Muscle layer of colon (tissue), 2 donors: ENCODE measurements around the gene COPG2.
"Not testable (repeated sequence)": the region's sequence is repeated elsewhere in the genome, so short reads cannot be mapped to it uniquely, and the experiment has no call there.

Experiments used
- H3K27ac ChIP-seq: one replicate; pipeline ENCODE4 v1.7.0; 2013; ENCODE audit warnings: low read depth, mild to moderate bottlenecking, low read length, moderate library complexity
- H3K27me3 ChIP-seq, 2 donors: one replicate each; pipeline ENCODE4 v1.7.0; 2013; ENCODE audit warnings: low read length in 2 of 2, mild to moderate bottlenecking in 2 of 2; ENCODE audit not compliant: insufficient read depth in 2 of 2, control insufficient read depth in 1 of 2
- H3K36me3 ChIP-seq: one replicate; pipeline ENCODE4 v1.7.0; 2013; ENCODE audit warnings: mild to moderate bottlenecking, low read length; ENCODE audit not compliant: insufficient read depth
- H3K4me1 ChIP-seq: one replicate; pipeline ENCODE4 v1.7.0; 2013; ENCODE audit warnings: mild to moderate bottlenecking, low read length; ENCODE audit not compliant: insufficient read depth
- H3K4me3 ChIP-seq, 2 donors: one replicate each; pipeline ENCODE4 v1.7.0; 2013; ENCODE audit warnings: low read length in 2 of 2, low read depth in 1 of 2, mild to moderate bottlenecking in 1 of 2, moderate library complexity in 1 of 2
- H3K9ac ChIP-seq: one replicate; pipeline ENCODE4 v1.7.0; 2013; ENCODE audit warnings: low read length
- H3K9me3 ChIP-seq: one replicate; pipeline ENCODE4 v1.7.0; 2013; ENCODE audit warnings: mild to moderate bottlenecking, low read length
- donor health status: abdominal sarcoma.
- donor health status: Adenocarcinoma of cecum.

Gene COPG2

GRCh38 chr7:130607066-130607465, 61.5 kb downstream of the COPG2 start:
- H3K27me3 ChIP-seq, H3K4me3 ChIP-seq, H3K9me3 ChIP-seq, H3K27ac ChIP-seq, H3K9ac ChIP-seq, H3K4me1 ChIP-seq: not testable (repeated sequence)
- peaks cover 22% of the 10 kb centered on the region for H3K36me3 ChIP-seq

GRCh38 chr7:130606161-130606560, 62.4 kb downstream of the COPG2 start:
- peaks cover 17% of the 10 kb centered on the region for H3K36me3 ChIP-seq
- no peaks in the 10 kb centered on the region for H3K9me3 ChIP-seq

GRCh38 chr7:130598056-130598455, 70.5 kb downstream of the COPG2 start:
- Histone ChIP-seq H3K27me3 (no peaks in the 10 kb centered on the region), H3K36me3 (no peaks in the 10 kb centered on the region), H3K9ac (no peak overlapping the region), H3K4me3 (no peak overlapping the region), H3K9me3 (no peaks in the 10 kb centered on the region), H3K4me1 (no peaks in the 10 kb centered on the region), H3K27ac (no peak overlapping the region)

More at GRCh38 chr7:130606161-130606560, 62.4 kb downstream of the COPG2 start:
- no peak overlapping the region for H3K9ac ChIP-seq
- H3K27ac ChIP-seq: no peak overlapping the region
- H3K4me1 ChIP-seq: no peaks in the 10 kb centered on the region
- H3K27me3 ChIP-seq: no peaks in the 10 kb centered on the region
- H3K4me3 ChIP-seq: no peak overlapping the region

GRCh38 chr7:130595986-130596385, 72.6 kb downstream of the COPG2 start:
- H3K9ac ChIP-seq: no peak overlapping the region
- H3K4me1 ChIP-seq: no peaks in the 10 kb centered on the region
- no peak overlapping the region for H3K4me3 ChIP-seq
- no peak overlapping the region for H3K27ac ChIP-seq
- no peaks in the 10 kb centered on the region for H3K36me3 ChIP-seq
- no peaks in the 10 kb centered on the region for H3K27me3 ChIP-seq
- no peaks in the 10 kb centered on the region for H3K9me3 ChIP-seq

- Histone ChIP-seq H3K9ac (no peak overlapping the region), H3K27ac (no peak overlapping the region), H3K9me3 (no peaks in the 10 kb centered on the region), H3K36me3 (no peaks in the 10 kb centered on the region), H3K27me3 (no peaks in the 10 kb centered on the region), H3K4me1 (no peaks in the 10 kb centered on the region), H3K4me3 (no peak overlapping the region)
These were observed 75.5 kb downstream of the COPG2 start for GRCh38 chr7:130593033-130593432.

- H3K4me3 ChIP-seq, H3K9ac ChIP-seq, H3K4me1 ChIP-seq, H3K27me3 ChIP-seq, H3K9me3 ChIP-seq, H3K36me3 ChIP-seq, H3K27ac ChIP-seq: not testable (repeated sequence)
These were observed 77.1 kb downstream of the COPG2 start for GRCh38 chr7:130591464-130591863.

- H3K36me3 ChIP-seq, H3K27ac ChIP-seq, H3K9ac ChIP-seq, H3K9me3 ChIP-seq, H3K27me3 ChIP-seq, H3K4me3 ChIP-seq, H3K4me1 ChIP-seq: not testable (repeated sequence)
These were observed 82.6 kb downstream of the COPG2 start for GRCh38 chr7:130585932-130586331.

GRCh38 chr7:130575110-130575509, 93.4 kb downstream of the COPG2 start:
- H3K27ac ChIP-seq, H3K9me3 ChIP-seq, H3K36me3 ChIP-seq, H3K9ac ChIP-seq, H3K27me3 ChIP-seq, H3K4me1 ChIP-seq, H3K4me3 ChIP-seq: not testable (repeated sequence)

- not testable (repeated sequence) for H3K27ac ChIP-seq, H3K9me3 ChIP-seq, H3K9ac ChIP-seq, H3K4me1 ChIP-seq, H3K4me3 ChIP-seq, H3K27me3 ChIP-seq, H3K36me3 ChIP-seq
These were observed 98.4 kb downstream of the COPG2 start for GRCh38 chr7:130570144-130570543.

- H3K36me3 ChIP-seq: no peaks in the 10 kb centered on the region
- no peak overlapping the region for H3K4me3 ChIP-seq
- no peak overlapping the region for H3K27ac ChIP-seq
- no peaks in the 10 kb centered on the region for H3K4me1 ChIP-seq
- H3K9ac ChIP-seq: no peak overlapping the region
- H3K9me3 ChIP-seq: peaks cover 3% of the 10 kb centered on the region
- no peaks in the 10 kb centered on the region for H3K27me3 ChIP-seq
These were observed 101.7 kb downstream of the COPG2 start for GRCh38 chr7:130566898-130567280.

GRCh38 chr7:130566168-130566897, 102.2 kb downstream of the COPG2 start:
- H3K27ac ChIP-seq: no peak overlapping the region
- H3K27me3 ChIP-seq: no peaks in the 10 kb centered on the region
- H3K36me3 ChIP-seq: no peaks in the 10 kb centered on the region
- H3K4me3 ChIP-seq: no peak overlapping the region
- H3K9me3 ChIP-seq: peaks cover 3% of the 10 kb centered on the region
- no peak overlapping the region for H3K9ac ChIP-seq
- no peaks in the 10 kb centered on the region for H3K4me1 ChIP-seq

- Histone ChIP-seq H3K27ac (no peak overlapping the region), H3K36me3 (no peaks in the 10 kb centered on the region), H3K4me3 (no peak overlapping the region), H3K9ac (no peak overlapping the region), H3K4me1 (no peaks in the 10 kb centered on the region), H3K9me3 (no peaks in the 10 kb centered on the region), H3K27me3 (no peaks in the 10 kb centered on the region)
These were observed 107.6 kb downstream of the COPG2 start for GRCh38 chr7:130560972-130561371.
